8988T (cell line): ENCODE data around the gene EIF5.

Experiments
- DNase-seq: peaks from one replicate; pipeline ENCODE4 v3.0.0; 2011

EIF5 gene

GRCh38 chr14:103310576-103311095 lies 23.4 kb upstream of the EIF5 start:
- no peak for DNase-seq

DNA sequence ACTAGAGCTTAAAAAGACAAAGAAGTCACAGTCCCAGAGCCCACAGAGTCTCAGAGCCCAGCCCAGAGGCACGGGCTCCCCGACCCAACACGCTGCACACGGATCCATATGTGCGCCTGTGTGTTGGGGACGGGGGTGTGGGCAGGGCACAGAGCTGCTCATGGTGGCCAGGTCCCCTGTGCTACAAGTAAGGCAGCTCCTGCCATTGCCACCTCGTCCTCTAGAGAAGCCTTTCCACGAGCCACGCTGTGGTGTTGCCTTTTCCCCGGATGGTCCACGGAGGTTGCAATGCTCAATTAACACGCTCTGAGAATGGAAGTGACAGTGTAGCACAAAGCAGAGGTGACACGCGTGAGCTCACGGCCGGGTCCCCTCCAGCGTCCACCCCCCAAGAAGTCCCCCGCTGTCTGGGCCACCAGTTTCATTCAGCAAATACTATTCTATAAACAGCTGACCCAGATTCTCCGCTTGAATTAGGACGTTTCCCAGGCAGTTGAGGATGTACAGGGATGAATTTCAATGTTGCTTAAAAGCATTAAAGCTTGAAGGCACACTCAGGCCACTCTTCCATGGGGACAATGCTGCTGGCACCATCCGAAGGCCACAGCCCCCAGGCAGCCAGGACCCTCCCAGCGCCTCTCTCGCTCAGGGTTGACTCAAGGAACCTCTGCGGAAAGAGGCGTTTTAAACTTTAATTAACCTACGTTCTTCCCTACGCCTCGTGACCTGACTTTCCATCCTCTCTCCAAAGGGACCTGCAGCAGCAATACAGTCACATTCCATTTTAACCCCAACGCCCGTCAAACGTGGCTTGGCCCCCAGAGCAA lies 22.7 kb upstream of the EIF5 start:
- no peak for DNase-seq

DNA sequence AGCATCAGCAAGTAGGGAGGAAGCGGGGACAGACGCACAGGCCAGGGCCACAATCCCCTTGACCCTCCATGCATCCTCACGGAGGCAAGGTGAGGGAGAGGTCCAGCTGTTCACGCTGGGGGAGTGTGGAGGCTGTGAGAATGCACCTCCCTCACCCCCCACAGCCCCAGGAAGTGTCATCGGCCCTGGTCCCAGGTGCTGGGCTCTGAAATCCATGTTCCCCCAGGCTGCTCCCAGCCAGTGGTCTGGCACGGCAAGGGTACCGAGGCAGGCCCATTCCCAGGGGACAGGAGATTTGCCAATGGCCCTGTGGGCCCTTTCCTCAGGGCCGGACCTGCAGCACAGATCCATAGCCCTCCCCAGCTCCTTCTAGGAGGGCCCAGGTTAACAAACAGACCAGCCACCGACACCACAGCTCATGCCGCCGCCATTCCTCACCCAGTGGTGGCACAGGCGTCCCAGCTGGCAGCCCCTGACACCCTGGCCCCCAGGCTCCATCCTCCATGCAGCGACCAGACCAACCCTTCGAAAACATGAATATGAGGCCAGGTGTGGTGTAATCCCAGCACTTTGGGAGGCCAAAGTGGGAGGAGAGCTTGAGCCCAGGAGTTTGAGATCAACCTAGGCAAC lies 21.9 kb upstream of the EIF5 start:
- no peak for DNase-seq

DNA sequence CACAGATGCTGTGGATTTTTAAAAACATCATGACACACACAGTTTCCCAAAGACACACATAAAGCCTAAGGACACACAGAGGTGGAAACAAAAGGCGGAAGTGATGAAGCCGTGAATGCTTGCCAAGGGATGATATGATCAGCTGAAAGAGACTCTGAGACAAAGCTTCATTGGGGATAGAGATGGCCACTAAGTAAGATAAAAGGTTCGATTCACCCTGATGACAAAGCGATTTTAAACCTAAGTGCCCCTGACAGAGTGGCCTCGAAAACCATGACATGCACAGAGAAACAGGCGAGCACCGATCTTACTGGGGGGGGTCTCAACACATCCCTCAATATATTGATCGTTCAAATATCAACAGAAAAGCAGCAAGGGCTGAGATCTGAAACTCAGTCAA lies 20.3 kb upstream of the EIF5 start:
- DNase-seq = no peak

- DNase-seq = no peak
Measured at GRCh38 chr14:103314496-103315277, 19.4 kb upstream of the EIF5 start.

- DNase-seq = no peak
Measured at GRCh38 chr14:103315351-103315911, 18.6 kb upstream of the EIF5 start.

GRCh38 chr14:103315941-103316340 lies 18.1 kb upstream of the EIF5 start:
- DNase-seq = no peak

DNA sequence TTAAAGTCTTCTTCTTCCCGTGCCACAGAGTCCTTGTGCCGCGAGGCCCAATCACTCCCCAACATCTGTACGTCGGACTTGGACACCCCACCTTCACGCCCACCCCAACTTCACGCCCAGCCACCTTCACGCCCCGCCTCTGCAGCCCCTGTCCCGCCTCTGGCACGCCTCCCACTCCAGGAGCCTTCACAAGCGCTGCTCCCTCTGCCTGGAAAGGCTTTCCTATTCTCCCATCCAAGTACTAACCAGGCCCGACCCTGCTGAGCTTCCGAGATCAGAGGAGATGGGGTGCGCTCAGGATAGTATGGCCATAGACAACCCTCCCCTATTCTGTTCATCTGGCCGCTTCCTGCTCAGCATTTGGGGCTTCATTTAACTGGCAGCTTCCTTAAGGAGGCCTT lies 17.3 kb upstream of the EIF5 start:
- no peak for DNase-seq

DNA sequence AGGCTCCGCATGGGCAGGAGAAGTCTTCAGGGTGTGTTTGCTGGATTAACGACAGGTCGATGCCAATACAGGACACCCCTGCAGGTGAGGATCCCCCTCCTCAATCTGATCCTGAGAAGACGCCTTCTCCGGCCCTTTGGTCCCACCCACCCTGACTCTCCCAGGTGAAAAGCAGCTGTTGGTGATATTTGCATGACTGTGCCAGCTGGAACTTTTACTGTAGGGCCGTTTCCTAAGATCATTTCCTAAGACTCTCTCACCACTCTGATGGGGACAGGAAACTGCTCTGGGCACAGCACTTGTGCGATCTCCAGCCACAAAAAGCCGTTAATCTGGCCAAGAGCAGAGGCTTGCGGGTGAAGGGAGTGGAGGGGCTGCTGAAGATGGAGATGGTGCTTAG lies 16.8 kb upstream of the EIF5 start:
- DNase-seq = no peak

DNA sequence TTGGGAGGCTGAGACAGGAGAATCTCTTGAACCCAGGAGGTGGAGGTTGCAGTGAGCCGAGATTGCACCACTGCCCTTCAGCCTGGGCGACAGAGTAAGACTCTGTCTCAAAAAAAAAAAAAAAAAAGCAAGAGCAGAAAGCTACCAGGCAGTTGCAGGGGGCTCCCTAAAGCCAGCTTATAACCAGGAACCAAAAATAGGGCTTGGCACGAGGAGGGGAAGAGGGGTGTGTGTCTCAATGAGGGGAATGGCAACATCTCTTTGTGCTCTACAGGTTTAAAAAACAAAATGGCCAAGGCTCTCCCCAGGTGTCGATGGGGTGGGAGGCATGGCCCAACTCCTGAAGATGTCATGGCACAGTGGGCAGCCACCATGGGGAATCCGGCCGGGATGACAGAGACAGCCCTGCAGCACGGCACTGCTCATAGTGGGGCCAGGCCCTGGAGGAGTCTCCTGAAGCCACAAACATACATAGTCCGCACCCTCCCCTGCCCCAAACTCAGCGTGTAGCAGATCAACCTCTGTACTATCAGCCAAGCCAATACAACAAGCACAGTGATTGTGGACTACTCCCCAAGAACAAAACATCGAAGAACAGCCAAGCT lies 16.0 kb upstream of the EIF5 start:
- no peak for DNase-seq

GRCh38 chr14:103318750-103319419 lies 15.2 kb upstream of the EIF5 start:
- no peak for DNase-seq

DNA sequence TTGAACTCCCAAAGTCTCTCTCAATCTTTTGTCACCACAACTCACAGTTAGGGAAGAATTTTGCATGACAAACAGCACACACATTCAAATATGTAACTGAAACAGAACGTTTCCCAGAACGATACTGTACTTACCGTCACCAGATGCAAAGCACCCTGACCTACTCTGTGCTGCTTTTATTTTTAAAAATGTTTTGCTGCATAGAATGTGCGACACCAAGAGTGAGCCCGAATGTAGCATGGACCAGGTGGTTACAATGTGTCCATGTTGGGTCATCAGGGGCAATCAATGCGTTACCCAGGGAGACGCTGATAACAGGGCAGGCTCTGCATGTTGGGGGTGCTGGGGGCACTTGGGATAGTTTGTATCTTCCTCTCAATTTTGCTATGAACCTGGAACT lies 14.6 kb upstream of the EIF5 start:
- no peak for DNase-seq

- DNase-seq = no peak
Measured at GRCh38 chr14:103326078-103326477, 8.0 kb upstream of the EIF5 start.

GRCh38 chr14:103328941-103329340 lies 5.1 kb upstream of the EIF5 start:
- DNase-seq = no peak

GRCh38 chr14:103329401-103330347 lies 4.4 kb upstream of the EIF5 start:
- no peak for DNase-seq

GRCh38 chr14:103330536-103330935 lies 3.5 kb upstream of the EIF5 start:
- DNase-seq = no peak

DNA sequence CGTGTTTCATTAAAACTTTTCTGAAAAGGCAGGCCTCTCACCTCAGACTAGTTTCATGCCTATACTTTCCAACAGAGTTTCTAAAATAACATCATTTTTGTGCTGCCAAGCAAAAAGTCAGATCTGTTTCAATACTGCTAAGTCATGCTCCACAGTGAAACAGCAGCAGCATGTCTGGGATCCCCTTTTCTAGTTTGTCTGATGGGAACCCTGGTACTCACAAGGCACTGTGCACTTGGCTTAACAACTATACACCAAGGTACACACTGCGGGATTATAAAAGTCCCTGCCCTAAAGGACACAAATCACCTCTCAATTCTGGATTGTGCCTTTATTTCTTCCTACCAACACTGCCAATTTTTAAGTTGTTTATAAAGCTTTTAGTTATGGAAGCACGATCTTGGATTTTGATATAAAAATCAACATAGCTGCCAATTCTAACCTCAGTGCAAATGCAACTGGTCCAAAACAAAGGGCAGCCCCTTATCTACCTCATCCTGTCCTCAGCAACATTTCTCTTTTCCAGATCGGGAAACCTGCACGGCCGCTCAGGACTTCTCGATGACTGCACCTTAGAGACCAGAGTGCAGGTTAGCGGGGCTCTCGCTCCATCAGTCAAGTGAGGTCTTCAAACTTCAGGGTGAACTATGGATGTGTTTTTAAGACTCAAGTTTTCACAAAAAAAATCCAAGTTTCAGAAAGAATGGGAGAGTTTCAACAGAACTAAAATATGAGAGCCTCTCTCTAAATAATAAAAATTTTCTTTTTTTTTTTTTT lies 1.7 kb upstream of the EIF5 start:
- no peak for DNase-seq

GRCh38 chr14:103334644-103335622 lies 896 bp downstream of the EIF5 start:
- DNase-seq = no peak

GRCh38 chr14:103336191-103336590 lies 2.2 kb downstream of the EIF5 start:
- DNase-seq = no peak
